HCT116 (cell line): ENCODE data around the gene TMEM82. TPM values are rescaled to one million over a fixed set of nuclear protein-coding genes. Genes with fewer than 3 reads are reported as not detected.

Experiments used
- ATAC-seq: fragments of 200-7000 bp; cut with Tn5 transposase; 2 replicates; pipeline ENCODE4 v1.9.1; 2020; ENCODE audit warnings: mild to moderate bottlenecking, moderate library complexity
- BruUV-seq: library from RNA; stranded (reverse); fragments of 400-500 nt; replicated peaks from 2 replicates; lab custom pipeline; 2021; lab: Mats Ljungman, UMichigan
- CTCF ChIA-PET: fragments of 300-600 bp; sonication (Branson Sonifier 250); formaldehyde crosslinking; loops from one replicate; lab custom pipeline; 2021; ENCODE audit warnings: antibody characterized with exemption; lab: Charles Lee
- POLR2A ChIA-PET: fragments of 300-600, 350-600 bp; sonication (Branson Sonifier 250); formaldehyde crosslinking; loops from one replicate; lab custom pipeline; 2021; ENCODE audit warnings: antibody characterized with exemption; lab: Charles Lee
- RAD21 ChIA-PET, 2 experiments: fragments of 300-600 bp; sonication (Branson Sonifier 250); formaldehyde crosslinking; loops; one replicate each; lab custom pipeline; 2023; ENCODE audit warnings: low total read pairs in 2 of 2; ENCODE audit not compliant: uncharacterized antibody in 2 of 2, unreplicated experiment in 2 of 2, low non-redundant PET in 1 of 2; lab: Charles Lee
- DNase-seq: peaks from one replicate; pipeline ENCODE4 v3.0.0-alpha.2; 2010; ENCODE audit warnings: low read depth, low spot score
- H2AFZ ChIP-seq: fragments of 200-600 bp; shearing (Covaris generic), sonication (generic); 2 replicates; pipeline ENCODE4 v1.6.1; 2017; ENCODE audit warnings: low read depth, mixed run types, mixed read lengths, antibody characterized with exemption, low read length; ENCODE audit not compliant: poor library complexity, severe bottlenecking
- H3K27ac ChIP-seq: 2 replicates; pipeline ENCODE4 v1.5.1; 2012; ENCODE audit warnings: low read depth, low read length
- H3K27me3 ChIP-seq: fragments of 200-600 bp; sonication (generic); 2 replicates; pipeline ENCODE4 v1.6.1; 2016; ENCODE audit warnings: mixed run types, low read length, mixed read lengths; ENCODE audit not compliant: insufficient read depth
- H3K36me3 ChIP-seq, 2 experiments: fragments of 200-500 bp in 1 of 2; fragments of 200-600 bp in 1 of 2; sonication (Bioruptor generic) in 1 of 2; sonication (generic) in 1 of 2; 2 replicates each; pipeline versions ENCODE4 v1.5.1 to v1.6.1; 2014 to 2016; ENCODE audit warnings: low read length in 2 of 2, inconsistent platforms in 1 of 2, mixed read lengths in 1 of 2, mixed run types in 1 of 2; ENCODE audit not compliant: insufficient read depth in 2 of 2, control insufficient read depth in 1 of 2
- H3K4me1 ChIP-seq, 2 experiments: fragments of 200-600 bp in 1 of 2; sonication (generic) in 1 of 2; 2 replicates each; pipeline versions ENCODE4 v1.5.1 to v1.6.1; 2012 to 2017; ENCODE audit warnings: low read length in 2 of 2, inconsistent platforms in 1 of 2, mild to moderate bottlenecking in 1 of 2, mixed read lengths in 1 of 2, mixed run types in 1 of 2, moderate library complexity in 1 of 2; ENCODE audit not compliant: insufficient read depth in 2 of 2, control insufficient read depth in 1 of 2
- H3K4me2 ChIP-seq: fragments of 200-600 bp; sonication (generic); 2 replicates; pipeline ENCODE4 v1.6.1; 2017; ENCODE audit warnings: mixed run types, low read length, mixed read lengths
- H3K4me3 ChIP-seq, 2 experiments: fragments of 200-600 bp in 1 of 2; sonication (generic) in 1 of 2; replicated peaks in 1 of 2; 2 replicates each; pipeline ENCODE4 v1.5.1; 2011 to 2016; ENCODE audit warnings: low read length in 2 of 2, control low read depth in 1 of 2, low read depth in 1 of 2, mild to moderate bottlenecking in 1 of 2, mixed read lengths in 1 of 2, mixed run types in 1 of 2
- H3K79me2 ChIP-seq: fragments of 200-600 bp; sonication (generic); 2 replicates; pipeline ENCODE4 v1.6.1; 2017; ENCODE audit warnings: mild to moderate bottlenecking, mixed run types, low read length, moderate library complexity, mixed read lengths; ENCODE audit not compliant: insufficient read depth
- H3K9ac ChIP-seq: fragments of 200-600 bp; sonication (generic); 2 replicates; pipeline ENCODE4 v1.6.1; 2016; ENCODE audit warnings: low read length, mixed read lengths
- H3K9me2 ChIP-seq: fragments of 200-600 bp; sonication (generic), shearing (Covaris generic); 2 replicates; pipeline ENCODE4 v1.6.1; 2017; ENCODE audit warnings: mixed run types, mild to moderate bottlenecking, moderate library complexity; ENCODE audit not compliant: insufficient read depth
- H3K9me3 ChIP-seq, 2 experiments: fragments of 200-500 bp in 1 of 2; fragments of 200-600 bp in 1 of 2; sonication (Bioruptor generic) in 1 of 2; sonication (generic) in 1 of 2; 2 replicates each; pipeline ENCODE4 v1.6.1; 2014 to 2017; ENCODE audit warnings: low read length in 2 of 2, mixed read lengths in 2 of 2, inconsistent platforms in 1 of 2, low read depth in 1 of 2, mild to moderate bottlenecking in 1 of 2, mixed run types in 1 of 2, moderate library complexity in 1 of 2; ENCODE audit not compliant: control insufficient read depth in 1 of 2, insufficient read depth in 1 of 2
- H4K20me1 ChIP-seq: fragments of 200-600 bp; sonication (generic), shearing (Covaris generic); 2 replicates; pipeline ENCODE4 v1.6.1; 2017; ENCODE audit warnings: mixed run types, mild to moderate bottlenecking, moderate library complexity; ENCODE audit not compliant: insufficient read depth
- ATF3 ChIP-seq: IDR thresholded peaks from 2 replicates; pipeline ENCODE4 v1.6.1; 2012
- CEBPB ChIP-seq: IDR thresholded peaks from 2 replicates; pipeline ENCODE4 v1.6.1; 2012; ENCODE audit warnings: low read depth
- CTCF ChIP-seq, 3 experiments: fragments of 200-600 bp in 1 of 3; sonication (generic) in 1 of 3; IDR thresholded peaks in 2 of 3; conservative IDR thresholded peaks in 1 of 3; 2 replicates each; pipeline ENCODE4 v1.5.1; 2012 to 2017; ENCODE audit warnings: low read depth in 2 of 3, low read length in 2 of 3, antibody characterized with exemption in 1 of 3, borderline replicate concordance in 1 of 3, control low read depth in 1 of 3, mild to moderate bottlenecking in 1 of 3, mixed read lengths in 1 of 3, mixed run types in 1 of 3, moderate library complexity in 1 of 3; ENCODE audit not compliant: insufficient read depth in 1 of 3
- EGR1 ChIP-seq: IDR thresholded peaks from 2 replicates; pipeline ENCODE4 v1.6.1; 2012; ENCODE audit warnings: low read depth
- EZH2 ChIP-seq: fragments of 200-600 bp; sonication (generic); IDR thresholded peaks from 2 replicates; pipeline ENCODE4 v1.6.1; 2017; ENCODE audit warnings: antibody characterized with exemption, mixed run types
- FOSL1 ChIP-seq: IDR thresholded peaks from 2 replicates; pipeline ENCODE4 v1.6.1; 2012; ENCODE audit warnings: low read depth
- JUND ChIP-seq: IDR thresholded peaks from 2 replicates; pipeline ENCODE4 v1.6.1; 2012
- POLR2A ChIP-seq: IDR thresholded peaks from 2 replicates; pipeline ENCODE4 v1.7.0; 2011; ENCODE audit warnings: borderline replicate concordance; ENCODE audit not compliant: insufficient read depth, insufficient read length; ENCODE audit errors: extremely low read depth
- RAD21 ChIP-seq: IDR thresholded peaks from 2 replicates; pipeline ENCODE4 v1.6.1; 2012; ENCODE audit warnings: low read depth, mild to moderate bottlenecking
- SIN3A ChIP-seq: IDR thresholded peaks from 2 replicates; pipeline ENCODE4 v1.6.1; 2012; ENCODE audit warnings: low read depth
- SP1 ChIP-seq: IDR thresholded peaks from 2 replicates; pipeline ENCODE4 v1.6.1; 2012; ENCODE audit warnings: low read depth
- YY1 ChIP-seq: IDR thresholded peaks from 2 replicates; pipeline ENCODE4 v1.6.1; 2011; ENCODE audit warnings: low read length, low read depth, moderate library complexity, mild to moderate bottlenecking; ENCODE audit not compliant: insufficient replicate concordance; ENCODE audit errors: extremely low read depth
- ZNF274 ChIP-seq: fragments of 200-500 bp; sonication (Bioruptor generic); IDR thresholded peaks from 2 replicates; pipeline ENCODE4 v1.6.1; 2014; ENCODE audit warnings: mild to moderate bottlenecking, low read depth, low read length, inconsistent platforms
- intact Hi-C: fragments of 100-400 bp; cut with micrococcal nuclease; formaldehyde crosslinking; loops from 2 replicates; pipeline ENCODE4 v1.10.0; 2022
- total RNA-seq: library from RNA; stranded (reverse); gene quantifications from one replicate; pipeline ENCODE4 v1.2.1, GENCODE V29; 2021; ENCODE audit not compliant: unreplicated experiment
- TF ChIP-seq, protein P1 (sequence below): IDR thresholded peaks from 2 replicates; pipeline ENCODE4 v1.6.1; 2012; ENCODE audit warnings: low read depth
- TF ChIP-seq, protein P2 (sequence below): IDR thresholded peaks from 2 replicates; pipeline ENCODE4 v1.6.1; 2011; ENCODE audit warnings: mild to moderate bottlenecking, low read length, moderate library complexity; ENCODE audit not compliant: insufficient replicate concordance; ENCODE audit errors: extremely low read depth

The TMEM82 gene
- total RNA-seq, 1 experiment from 2014 or later: not detected

DNA sequence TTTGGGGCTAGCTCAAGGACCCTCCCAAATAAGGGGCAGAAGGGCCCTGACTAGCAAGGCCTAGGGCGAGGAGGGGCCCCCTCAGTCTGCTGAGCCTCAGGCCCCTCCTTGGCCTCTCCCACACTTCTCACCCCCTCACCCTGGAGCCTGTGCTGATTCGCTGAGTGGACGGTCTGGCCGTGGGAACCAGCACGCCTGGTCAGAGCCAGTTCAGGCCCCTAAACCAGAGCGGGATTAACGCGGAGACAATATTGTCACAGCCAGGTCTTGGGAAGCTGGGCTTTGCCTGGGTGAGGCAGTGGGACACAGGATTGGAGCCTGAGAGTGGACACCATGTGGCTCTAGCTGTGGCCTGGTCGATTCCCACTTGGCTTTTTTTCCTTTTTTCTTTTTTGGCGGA is 11.5 kb downstream of the TMEM82 start:
- H3K4me2 ChIP-seq: no peak overlapping the region
- DNase-seq (no peak), ATAC-seq (no peak)
- H3K9me2 ChIP-seq: no peaks in the 10 kb centered on the region
- no peaks in the 10 kb centered on the region for H3K27me3 ChIP-seq
- H3K9me3 ChIP-seq: no peaks in the 10 kb centered on the region
- no peak overlapping the region for H3K4me3 ChIP-seq
- ChIA-PET POLR2A (no interaction called here), CTCF (no interaction called here), RAD21 (no interaction called here)
- no peak overlapping the region for H3K9ac ChIP-seq
- H3K79me2 ChIP-seq: no peaks in the 10 kb centered on the region
- peaks cover 0 to 21% of the 10 kb centered on the region in 2 experiments; a peak in 2 of 4 replicates for H3K4me1 ChIP-seq
- no peaks in the 10 kb centered on the region for H4K20me1 ChIP-seq
- H3K36me3 ChIP-seq: no peaks in the 10 kb centered on the region
- BruUV-seq: no TSS peak
- H3K27ac ChIP-seq: no peak overlapping the region
- no peak overlapping the region for H2AFZ ChIP-seq
- TF ChIP-seq POLR2A: no peak
- TF ChIP-seq EZH2: no peak
- no peak for TF ChIP-seq CTCF (IDR thresholded peaks at IDR 0.05 in 2 of 3, conservative IDR thresholded peaks at IDR 0.05 in 1 of 3; ENCODE audit: borderline replicate concordance in 1 of 3, insufficient read depth in 1 of 3, low read depth in 2 of 3, low read length in 2 of 3)
- TF ChIP-seq ZNF274: no peak
- no peak for TF ChIP-seq YY1
- no peak for TF ChIP-seq CEBPB
- no peak for TF ChIP-seq EGR1
- no peak for TF ChIP-seq RAD21
- no peak for TF ChIP-seq ATF3
- TF ChIP-seq, protein P1, sequence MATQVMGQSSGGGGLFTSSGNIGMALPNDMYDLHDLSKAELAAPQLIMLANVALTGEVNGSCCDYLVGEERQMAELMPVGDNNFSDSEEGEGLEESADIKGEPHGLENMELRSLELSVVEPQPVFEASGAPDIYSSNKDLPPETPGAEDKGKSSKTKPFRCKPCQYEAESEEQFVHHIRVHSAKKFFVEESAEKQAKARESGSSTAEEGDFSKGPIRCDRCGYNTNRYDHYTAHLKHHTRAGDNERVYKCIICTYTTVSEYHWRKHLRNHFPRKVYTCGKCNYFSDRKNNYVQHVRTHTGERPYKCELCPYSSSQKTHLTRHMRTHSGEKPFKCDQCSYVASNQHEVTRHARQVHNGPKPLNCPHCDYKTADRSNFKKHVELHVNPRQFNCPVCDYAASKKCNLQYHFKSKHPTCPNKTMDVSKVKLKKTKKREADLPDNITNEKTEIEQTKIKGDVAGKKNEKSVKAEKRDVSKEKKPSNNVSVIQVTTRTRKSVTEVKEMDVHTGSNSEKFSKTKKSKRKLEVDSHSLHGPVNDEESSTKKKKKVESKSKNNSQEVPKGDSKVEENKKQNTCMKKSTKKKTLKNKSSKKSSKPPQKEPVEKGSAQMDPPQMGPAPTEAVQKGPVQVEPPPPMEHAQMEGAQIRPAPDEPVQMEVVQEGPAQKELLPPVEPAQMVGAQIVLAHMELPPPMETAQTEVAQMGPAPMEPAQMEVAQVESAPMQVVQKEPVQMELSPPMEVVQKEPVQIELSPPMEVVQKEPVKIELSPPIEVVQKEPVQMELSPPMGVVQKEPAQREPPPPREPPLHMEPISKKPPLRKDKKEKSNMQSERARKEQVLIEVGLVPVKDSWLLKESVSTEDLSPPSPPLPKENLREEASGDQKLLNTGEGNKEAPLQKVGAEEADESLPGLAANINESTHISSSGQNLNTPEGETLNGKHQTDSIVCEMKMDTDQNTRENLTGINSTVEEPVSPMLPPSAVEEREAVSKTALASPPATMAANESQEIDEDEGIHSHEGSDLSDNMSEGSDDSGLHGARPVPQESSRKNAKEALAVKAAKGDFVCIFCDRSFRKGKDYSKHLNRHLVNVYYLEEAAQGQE: no peak
- TF ChIP-seq, protein P2, sequence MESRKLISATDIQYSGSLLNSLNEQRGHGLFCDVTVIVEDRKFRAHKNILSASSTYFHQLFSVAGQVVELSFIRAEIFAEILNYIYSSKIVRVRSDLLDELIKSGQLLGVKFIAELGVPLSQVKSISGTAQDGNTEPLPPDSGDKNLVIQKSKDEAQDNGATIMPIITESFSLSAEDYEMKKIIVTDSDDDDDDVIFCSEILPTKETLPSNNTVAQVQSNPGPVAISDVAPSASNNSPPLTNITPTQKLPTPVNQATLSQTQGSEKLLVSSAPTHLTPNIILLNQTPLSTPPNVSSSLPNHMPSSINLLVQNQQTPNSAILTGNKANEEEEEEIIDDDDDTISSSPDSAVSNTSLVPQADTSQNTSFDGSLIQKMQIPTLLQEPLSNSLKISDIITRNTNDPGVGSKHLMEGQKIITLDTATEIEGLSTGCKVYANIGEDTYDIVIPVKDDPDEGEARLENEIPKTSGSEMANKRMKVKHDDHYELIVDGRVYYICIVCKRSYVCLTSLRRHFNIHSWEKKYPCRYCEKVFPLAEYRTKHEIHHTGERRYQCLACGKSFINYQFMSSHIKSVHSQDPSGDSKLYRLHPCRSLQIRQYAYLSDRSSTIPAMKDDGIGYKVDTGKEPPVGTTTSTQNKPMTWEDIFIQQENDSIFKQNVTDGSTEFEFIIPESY: no peak
- TF ChIP-seq JUND: no peak
- no peak for TF ChIP-seq SIN3A
- no peak for TF ChIP-seq SP1
- TF ChIP-seq FOSL1: no peak
- intact Hi-C loops: no loop called here
